SK-N-SH (cell line): ENCODE measurements around the gene LONRF2.

Experiments used
- GABPA ChIP-seq: IDR thresholded peaks from 2 replicates; pipeline ENCODE4 v1.4.0; 2012; ENCODE audit warnings: low read depth, mild to moderate bottlenecking
- JUND ChIP-seq: IDR thresholded peaks from 2 replicates; pipeline ENCODE4 v1.4.0; 2012
- TAF1 ChIP-seq: IDR thresholded peaks from 2 replicates; pipeline ENCODE4 v1.6.1; 2012; ENCODE audit warnings: low read depth, mild to moderate bottlenecking, low read length, moderate library complexity, borderline replicate concordance
- YY1 ChIP-seq: IDR thresholded peaks from 2 replicates; pipeline ENCODE4 v1.4.0; 2012; ENCODE audit warnings: low read depth, mild to moderate bottlenecking
- TF ChIP-seq, protein P1 (sequence below): fragments of 200-600 bp; sonication (generic); IDR thresholded peaks from 2 replicates; pipeline ENCODE4 v1.6.1; 2017; ENCODE audit warnings: antibody characterized with exemption, mild to moderate bottlenecking, moderate library complexity
- TF ChIP-seq, protein P2 (sequence below): IDR thresholded peaks from 2 replicates; pipeline ENCODE4; 2012
- TF ChIP-seq, protein P3 (sequence below): IDR thresholded peaks from 2 replicates; pipeline ENCODE4 v1.4.0; 2012; ENCODE audit warnings: low read depth, borderline replicate concordance

DNA sequence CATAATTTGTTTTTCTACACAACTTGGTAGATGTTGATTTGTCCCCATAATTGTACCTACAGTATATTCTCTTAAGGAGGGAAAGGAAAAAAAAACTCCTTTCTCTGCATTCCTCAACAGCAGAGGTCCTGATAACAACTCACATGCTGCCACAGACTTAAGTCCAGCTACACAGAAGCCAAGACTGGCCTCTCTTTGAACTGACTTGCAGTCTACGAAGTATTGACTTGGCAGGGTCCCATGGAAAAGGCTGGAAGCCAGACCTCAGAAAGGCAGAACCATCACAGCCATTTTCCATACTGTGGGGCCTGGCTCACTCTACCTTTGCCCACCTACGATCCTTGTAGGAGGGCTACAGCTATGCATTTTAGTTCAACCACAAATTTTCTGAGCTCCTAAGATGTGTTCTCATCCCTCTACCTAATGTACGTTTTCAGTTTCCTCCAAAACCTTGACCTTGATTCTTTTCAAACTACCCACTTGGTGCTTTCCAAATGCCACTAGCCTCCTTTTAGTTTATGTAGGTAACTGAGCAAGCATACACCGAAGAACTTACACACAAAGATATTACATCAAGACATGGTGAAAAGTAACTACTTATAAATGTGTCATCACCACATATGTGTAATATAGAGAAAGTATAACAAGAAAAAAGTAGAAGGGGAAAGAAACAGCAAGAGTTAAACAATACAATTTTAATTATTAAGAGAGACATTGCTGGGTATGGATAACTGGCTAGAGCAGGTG is 12.2 kb downstream of the LONRF2 start:
- TF ChIP-seq, protein P1, sequence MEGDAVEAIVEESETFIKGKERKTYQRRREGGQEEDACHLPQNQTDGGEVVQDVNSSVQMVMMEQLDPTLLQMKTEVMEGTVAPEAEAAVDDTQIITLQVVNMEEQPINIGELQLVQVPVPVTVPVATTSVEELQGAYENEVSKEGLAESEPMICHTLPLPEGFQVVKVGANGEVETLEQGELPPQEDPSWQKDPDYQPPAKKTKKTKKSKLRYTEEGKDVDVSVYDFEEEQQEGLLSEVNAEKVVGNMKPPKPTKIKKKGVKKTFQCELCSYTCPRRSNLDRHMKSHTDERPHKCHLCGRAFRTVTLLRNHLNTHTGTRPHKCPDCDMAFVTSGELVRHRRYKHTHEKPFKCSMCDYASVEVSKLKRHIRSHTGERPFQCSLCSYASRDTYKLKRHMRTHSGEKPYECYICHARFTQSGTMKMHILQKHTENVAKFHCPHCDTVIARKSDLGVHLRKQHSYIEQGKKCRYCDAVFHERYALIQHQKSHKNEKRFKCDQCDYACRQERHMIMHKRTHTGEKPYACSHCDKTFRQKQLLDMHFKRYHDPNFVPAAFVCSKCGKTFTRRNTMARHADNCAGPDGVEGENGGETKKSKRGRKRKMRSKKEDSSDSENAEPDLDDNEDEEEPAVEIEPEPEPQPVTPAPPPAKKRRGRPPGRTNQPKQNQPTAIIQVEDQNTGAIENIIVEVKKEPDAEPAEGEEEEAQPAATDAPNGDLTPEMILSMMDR, result no peak
- TF ChIP-seq JUND (no peak), TAF1 (no peak), YY1 (no peak), GABPA (no peak)
- TF ChIP-seq, protein P2, sequence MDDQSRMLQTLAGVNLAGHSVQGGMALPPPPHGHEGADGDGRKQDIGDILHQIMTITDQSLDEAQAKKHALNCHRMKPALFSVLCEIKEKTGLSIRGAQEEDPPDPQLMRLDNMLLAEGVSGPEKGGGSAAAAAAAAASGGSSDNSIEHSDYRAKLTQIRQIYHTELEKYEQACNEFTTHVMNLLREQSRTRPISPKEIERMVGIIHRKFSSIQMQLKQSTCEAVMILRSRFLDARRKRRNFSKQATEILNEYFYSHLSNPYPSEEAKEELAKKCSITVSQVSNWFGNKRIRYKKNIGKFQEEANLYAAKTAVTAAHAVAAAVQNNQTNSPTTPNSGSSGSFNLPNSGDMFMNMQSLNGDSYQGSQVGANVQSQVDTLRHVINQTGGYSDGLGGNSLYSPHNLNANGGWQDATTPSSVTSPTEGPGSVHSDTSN, result no peak
- TF ChIP-seq, protein P3, sequence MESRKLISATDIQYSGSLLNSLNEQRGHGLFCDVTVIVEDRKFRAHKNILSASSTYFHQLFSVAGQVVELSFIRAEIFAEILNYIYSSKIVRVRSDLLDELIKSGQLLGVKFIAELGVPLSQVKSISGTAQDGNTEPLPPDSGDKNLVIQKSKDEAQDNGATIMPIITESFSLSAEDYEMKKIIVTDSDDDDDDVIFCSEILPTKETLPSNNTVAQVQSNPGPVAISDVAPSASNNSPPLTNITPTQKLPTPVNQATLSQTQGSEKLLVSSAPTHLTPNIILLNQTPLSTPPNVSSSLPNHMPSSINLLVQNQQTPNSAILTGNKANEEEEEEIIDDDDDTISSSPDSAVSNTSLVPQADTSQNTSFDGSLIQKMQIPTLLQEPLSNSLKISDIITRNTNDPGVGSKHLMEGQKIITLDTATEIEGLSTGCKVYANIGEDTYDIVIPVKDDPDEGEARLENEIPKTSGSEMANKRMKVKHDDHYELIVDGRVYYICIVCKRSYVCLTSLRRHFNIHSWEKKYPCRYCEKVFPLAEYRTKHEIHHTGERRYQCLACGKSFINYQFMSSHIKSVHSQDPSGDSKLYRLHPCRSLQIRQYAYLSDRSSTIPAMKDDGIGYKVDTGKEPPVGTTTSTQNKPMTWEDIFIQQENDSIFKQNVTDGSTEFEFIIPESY, result no peak
